ENCODE measurements around the gene SEMA4G. TPM values are rescaled to one million over a fixed set of nuclear protein-coding genes. Genes with fewer than 3 reads are reported as not detected.

The SEMA4G gene
- total RNA-seq: 1.2 and 7.9 TPM in 2 replicates

GRCh38 chr10:100969187-100970075 lies at the start of gene SEMA4G:
Gene SEMA4G, plus strand, starts transcription at chr10:100969504. Its CDS starts 3,409 bp downstream, at chr10:100972913.
- TF ChIP-seq CTCF (conservative IDR thresholded peaks at IDR 0.05; ENCODE audit: low read depth, low read length): peak; percentile 69
- peak within 1 kb of the TSS; percentile 75 for H3K4me3 ChIP-seq (ENCODE audit: low read depth, low read length)
- DNase-seq (ENCODE audit: low read depth): no peak

- H3K4me3 ChIP-seq (ENCODE audit: low read depth, low read length): no peak overlapping the region
- no peak for TF ChIP-seq CTCF (conservative IDR thresholded peaks at IDR 0.05; ENCODE audit: low read depth, low read length)
- DNase-seq (ENCODE audit: low read depth): no peak
Measured at GRCh38 chr10:100923580-100923979, 45.7 kb upstream of the SEMA4G start.

GRCh38 chr10:100927266-100927665 lies 42.0 kb upstream of the SEMA4G start:
- H3K4me3 ChIP-seq (ENCODE audit: low read depth, low read length): no peak overlapping the region
- TF ChIP-seq CTCF (conservative IDR thresholded peaks at IDR 0.05; ENCODE audit: low read depth, low read length): no peak
- DNase-seq (ENCODE audit: low read depth): no peak

- no peak for TF ChIP-seq CTCF (conservative IDR thresholded peaks at IDR 0.05; ENCODE audit: low read depth, low read length)
- H3K4me3 ChIP-seq (ENCODE audit: low read depth, low read length): no peak overlapping the region
- no peak for DNase-seq (ENCODE audit: low read depth)
Measured at GRCh38 chr10:100928039-100928438, 41.3 kb upstream of the SEMA4G start.

GRCh38 chr10:100930368-100930767 lies 38.9 kb upstream of the SEMA4G start:
- peak; percentile 22 for TF ChIP-seq CTCF (conservative IDR thresholded peaks at IDR 0.05; ENCODE audit: low read depth, low read length)
- DNase-seq (ENCODE audit: low read depth): no peak
- no peak overlapping the region for H3K4me3 ChIP-seq (ENCODE audit: low read depth, low read length)

GRCh38 chr10:100934084-100934659 lies 35.1 kb upstream of the SEMA4G start:
- no peak for DNase-seq (ENCODE audit: low read depth)
- TF ChIP-seq CTCF (conservative IDR thresholded peaks at IDR 0.05; ENCODE audit: low read depth, low read length): peak; percentile 61
- no peak overlapping the region for H3K4me3 ChIP-seq (ENCODE audit: low read depth, low read length)
